ENCODE results near the gene TGM4.

Gene TGM4

DNA sequence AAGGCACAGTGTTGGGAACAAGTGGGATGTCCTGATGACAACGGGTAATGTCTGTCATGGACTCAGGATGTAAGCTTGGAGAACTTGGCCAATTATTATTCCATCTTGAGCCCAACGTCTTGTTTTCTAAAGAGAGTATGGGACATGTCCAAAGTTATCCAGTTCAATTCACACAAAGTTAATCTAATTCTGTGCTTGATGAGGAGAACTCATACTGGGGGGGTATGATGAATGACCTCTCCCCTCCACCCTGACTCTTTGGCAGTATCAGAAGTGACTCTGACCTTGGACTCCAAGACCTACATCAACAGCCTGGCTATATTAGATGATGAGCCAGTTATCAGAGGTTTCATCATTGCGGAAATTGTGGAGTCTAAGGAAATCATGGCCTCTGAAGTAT is 36.3 kb downstream of the TGM4 start:
- H3K23ac ChIP-seq (ENCODE audit: low read depth, low read length, poor library complexity) = no peak overlapping the region
- H2AFZ ChIP-seq (ENCODE audit: low read length) = no peak overlapping the region
- peaks cover 6 to 8% of the 10 kb centered on the region in 2 donors for H3K9me3 ChIP-seq (replicated peaks in 1 of 2; ENCODE audit: control insufficient read depth in 2 of 2, insufficient read depth in 1 of 2, low read depth in 1 of 2, low read length in 2 of 2)
- no peaks in the 10 kb centered on the region for H3K4me1 ChIP-seq (ENCODE audit: control insufficient read depth in 2 of 2, insufficient read depth in 1 of 2, low read depth in 1 of 2, low read length in 2 of 2)
- no peak overlapping the region for H3K4me2 ChIP-seq (ENCODE audit: insufficient read depth, low read length, poor library complexity, severe bottlenecking)
- H3K27ac ChIP-seq (replicated peaks; ENCODE audit: low read length) = no peak overlapping the region
- no peak overlapping the region for H3K18ac ChIP-seq (ENCODE audit: low read length)
- no peaks in the 10 kb centered on the region for H3K27me3 ChIP-seq (ENCODE audit: control insufficient read depth in 3 of 3, insufficient read depth in 3 of 3, low read depth in 1 of 3, low read length in 3 of 3)
- H3K4ac ChIP-seq (ENCODE audit: low read length) = no peak overlapping the region
- no peak overlapping the region for H2AK5ac ChIP-seq (ENCODE audit: low read depth, low read length)
- no peak overlapping the region for H2BK120ac ChIP-seq (ENCODE audit: low read depth, low read length)
- no peak overlapping the region for H2BK15ac ChIP-seq (ENCODE audit: low read length)
- H3K4me3 ChIP-seq (ENCODE audit: low read length in 2 of 2) = no peak overlapping the region
- H3K14ac ChIP-seq (ENCODE audit: low read length) = no peak overlapping the region
- no peaks in the 10 kb centered on the region for H3K36me3 ChIP-seq (replicated peaks in 1 of 2; ENCODE audit: control insufficient read depth in 2 of 2, insufficient read depth in 2 of 2, low read length in 2 of 2)
- no peak overlapping the region for H3K9ac ChIP-seq (ENCODE audit: low read depth, low read length, poor library complexity)
- WGBS, 2 donors (ENCODE audit: extremely low coverage in 2 of 2, insufficient read length in 2 of 2, insufficient replicate concordance in 1 of 2) = no CpG with 5 or more reads among the region's 3 CpGs
- no peak overlapping the region for H4K91ac ChIP-seq (ENCODE audit: low read depth, low read length, poor library complexity)
- no peak for DNase-seq (ENCODE audit: low spot score)
- H2BK12ac ChIP-seq (ENCODE audit: low read length) = no peak overlapping the region
- H3K79me1 ChIP-seq (ENCODE audit: low read depth, low read length) = no peaks in the 10 kb centered on the region
- H2BK5ac ChIP-seq (ENCODE audit: low read length) = no peak overlapping the region
- H4K8ac ChIP-seq (ENCODE audit: low read depth, low read length) = no peak overlapping the region

DNA sequence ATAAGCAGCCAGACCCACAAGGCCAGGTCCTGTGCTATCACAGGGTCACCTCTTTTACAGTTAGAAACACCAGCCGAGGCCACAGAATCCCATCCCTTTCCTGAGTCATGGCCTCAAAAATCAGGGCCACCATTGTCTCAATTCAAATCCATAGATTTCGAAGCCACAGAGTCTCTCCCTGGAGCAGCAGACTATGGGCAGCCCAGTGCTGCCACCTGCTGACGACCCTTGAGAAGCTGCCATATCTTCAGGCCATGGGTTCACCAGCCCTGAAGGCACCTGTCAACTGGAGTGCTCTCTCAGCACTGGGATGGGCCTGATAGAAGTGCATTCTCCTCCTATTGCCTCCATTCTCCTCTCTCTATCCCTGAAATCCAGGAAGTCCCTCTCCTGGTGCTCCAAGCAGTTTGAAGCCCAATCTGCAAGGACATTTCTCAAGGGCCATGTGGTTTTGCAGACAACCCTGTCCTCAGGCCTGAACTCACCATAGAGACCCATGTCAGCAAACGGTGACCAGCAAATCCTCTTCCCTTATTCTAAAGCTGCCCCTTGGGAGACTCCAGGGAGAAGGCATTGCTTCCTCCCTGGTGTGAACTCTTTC is 39.6 kb downstream of the TGM4 start:
- Histone ChIP-seq H2AK5ac (ENCODE audit: low read depth, low read length) (no peak overlapping the region), H3K36me3 (replicated peaks in 1 of 2; ENCODE audit: control insufficient read depth in 2 of 2, insufficient read depth in 2 of 2, low read length in 2 of 2) (peaks cover 0 to 14% of the 10 kb centered on the region in 2 donors), H3K4me1 (ENCODE audit: control insufficient read depth in 2 of 2, insufficient read depth in 1 of 2, low read depth in 1 of 2, low read length in 2 of 2) (peaks cover 0 to 2% of the 10 kb centered on the region in 2 donors), H2AFZ (ENCODE audit: low read length) (no peak overlapping the region), H3K18ac (ENCODE audit: low read length) (no peak overlapping the region), H2BK120ac (ENCODE audit: low read depth, low read length) (no peak overlapping the region), H3K4me3 (ENCODE audit: low read length in 2 of 2) (no peak overlapping the region), H3K79me1 (ENCODE audit: low read depth, low read length) (no peaks in the 10 kb centered on the region), H3K9me3 (replicated peaks in 1 of 2; ENCODE audit: control insufficient read depth in 2 of 2, insufficient read depth in 1 of 2, low read depth in 1 of 2, low read length in 2 of 2) (peaks cover 0 to 6% of the 10 kb centered on the region in 2 donors), H3K14ac (ENCODE audit: low read length) (no peak overlapping the region), H2BK15ac (ENCODE audit: low read length) (no peak overlapping the region), H4K91ac (ENCODE audit: low read depth, low read length, poor library complexity) (no peak overlapping the region), H3K9ac (ENCODE audit: low read depth, low read length, poor library complexity) (no peak overlapping the region), H2BK12ac (ENCODE audit: low read length) (no peak overlapping the region), H3K27me3 (ENCODE audit: control insufficient read depth in 3 of 3, insufficient read depth in 3 of 3, low read depth in 1 of 3, low read length in 3 of 3) (no peaks in the 10 kb centered on the region), H3K4ac (ENCODE audit: low read length) (no peak overlapping the region), H3K27ac (replicated peaks; ENCODE audit: low read length) (no peak overlapping the region), H4K8ac (ENCODE audit: low read depth, low read length) (no peak overlapping the region), H2BK5ac (ENCODE audit: low read length) (no peak overlapping the region), H3K4me2 (ENCODE audit: insufficient read depth, low read length, poor library complexity, severe bottlenecking) (no peak overlapping the region), H3K23ac (ENCODE audit: low read depth, low read length, poor library complexity) (no peak overlapping the region)
- DNase-seq (ENCODE audit: low spot score) = peak; percentile 63
- no CpG with 5 or more reads among the region's 4 CpGs for WGBS, 2 donors (ENCODE audit: extremely low coverage in 2 of 2, insufficient read length in 2 of 2, insufficient replicate concordance in 1 of 2)

DNA sequence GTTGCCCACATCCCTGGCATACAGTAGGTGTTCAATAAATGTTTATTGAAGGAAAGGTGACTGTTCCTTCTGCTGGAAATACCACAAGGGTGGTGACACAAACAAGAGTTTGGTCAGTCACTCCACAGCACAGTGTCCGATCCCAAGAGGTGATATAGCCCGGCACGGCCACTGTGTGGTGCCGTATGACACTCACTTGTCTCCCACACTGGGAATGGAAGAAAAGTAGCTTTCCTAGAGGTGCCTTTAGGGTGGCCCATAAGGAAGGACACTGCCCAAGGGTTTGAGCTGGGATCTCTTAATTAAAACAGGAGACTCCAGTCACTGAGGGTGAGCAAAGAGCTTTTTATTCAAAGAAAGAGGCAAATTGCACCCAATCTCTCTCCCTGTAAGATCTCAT is 40.5 kb downstream of the TGM4 start:
- H3K23ac ChIP-seq (ENCODE audit: low read depth, low read length, poor library complexity) = no peak overlapping the region
- H3K27me3 ChIP-seq (ENCODE audit: control insufficient read depth in 3 of 3, insufficient read depth in 3 of 3, low read depth in 1 of 3, low read length in 3 of 3) = no peaks in the 10 kb centered on the region
- H4K8ac ChIP-seq (ENCODE audit: low read depth, low read length) = no peak overlapping the region
- no peak overlapping the region for H3K4me2 ChIP-seq (ENCODE audit: insufficient read depth, low read length, poor library complexity, severe bottlenecking)
- no peak overlapping the region for H3K4me3 ChIP-seq (ENCODE audit: low read length in 2 of 2)
- H2AFZ ChIP-seq (ENCODE audit: low read length) = no peak overlapping the region
- no peak overlapping the region for H3K9ac ChIP-seq (ENCODE audit: low read depth, low read length, poor library complexity)
- no CpG with 5 or more reads among the region's 4 CpGs for WGBS, 2 donors (ENCODE audit: extremely low coverage in 2 of 2, insufficient read length in 2 of 2, insufficient replicate concordance in 1 of 2)
- no peak overlapping the region for H3K18ac ChIP-seq (ENCODE audit: low read length)
- no peaks in the 10 kb centered on the region for H3K79me1 ChIP-seq (ENCODE audit: low read depth, low read length)
- no peak overlapping the region for H3K14ac ChIP-seq (ENCODE audit: low read length)
- no peak for DNase-seq (ENCODE audit: low spot score)
- no peak overlapping the region for H3K27ac ChIP-seq (replicated peaks; ENCODE audit: low read length)
- no peak overlapping the region for H3K4ac ChIP-seq (ENCODE audit: low read length)
- H2AK5ac ChIP-seq (ENCODE audit: low read depth, low read length) = no peak overlapping the region
- no peak overlapping the region for H4K91ac ChIP-seq (ENCODE audit: low read depth, low read length, poor library complexity)
- peaks cover 0 to 2% of the 10 kb centered on the region in 2 donors for H3K4me1 ChIP-seq (ENCODE audit: control insufficient read depth in 2 of 2, insufficient read depth in 1 of 2, low read depth in 1 of 2, low read length in 2 of 2)
- H2BK5ac ChIP-seq (ENCODE audit: low read length) = no peak overlapping the region
- H2BK15ac ChIP-seq (ENCODE audit: low read length) = no peak overlapping the region
- H3K36me3 ChIP-seq (replicated peaks in 1 of 2; ENCODE audit: control insufficient read depth in 2 of 2, insufficient read depth in 2 of 2, low read length in 2 of 2) = peaks cover 2 to 14% of the 10 kb centered on the region in 2 donors
- H2BK120ac ChIP-seq (ENCODE audit: low read depth, low read length) = no peak overlapping the region
- peaks cover 0 to 6% of the 10 kb centered on the region in 2 donors for H3K9me3 ChIP-seq (replicated peaks in 1 of 2; ENCODE audit: control insufficient read depth in 2 of 2, insufficient read depth in 1 of 2, low read depth in 1 of 2, low read length in 2 of 2)
- no peak overlapping the region for H2BK12ac ChIP-seq (ENCODE audit: low read length)

DNA sequence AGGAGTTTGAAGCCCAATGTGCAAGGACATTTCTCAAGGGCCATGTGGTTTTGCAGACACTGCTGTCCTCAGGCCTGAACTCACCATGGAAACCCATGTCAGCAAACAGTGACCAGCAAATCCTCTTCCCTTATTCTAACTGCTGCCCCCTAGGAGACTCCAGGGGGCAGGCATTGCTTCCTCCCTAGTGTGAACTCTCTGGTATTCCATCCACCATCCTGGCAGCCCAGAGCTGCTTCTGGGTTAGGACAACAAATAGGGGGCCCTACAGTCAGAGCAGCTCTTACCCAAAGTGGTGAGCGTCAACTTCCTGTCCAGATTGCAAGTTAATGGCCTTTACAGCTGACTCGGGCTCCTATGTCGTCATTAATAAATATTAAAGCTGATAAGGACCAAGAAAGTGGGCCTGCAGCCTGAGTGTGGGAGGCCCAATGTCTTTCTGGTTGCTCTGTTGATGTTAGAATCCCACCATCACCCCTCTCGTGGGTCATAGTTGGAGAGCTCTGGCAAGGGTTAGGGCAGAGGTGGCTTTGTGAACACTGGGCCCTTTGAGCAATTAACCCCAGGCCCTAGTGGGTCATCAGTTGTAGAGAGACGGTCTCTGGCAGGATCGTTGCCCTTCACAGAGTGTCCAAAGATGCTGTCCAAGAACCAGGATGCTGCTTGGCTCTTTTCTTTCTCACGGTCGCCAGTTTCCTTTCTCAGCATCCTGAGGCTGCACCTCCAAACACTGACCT is 41.5 kb downstream of the TGM4 start:
- DNase-seq (ENCODE audit: low spot score) = no peak
- no peak overlapping the region for H3K4ac ChIP-seq (ENCODE audit: low read length)

More for the DNA sequence above, 41.5 kb downstream of the TGM4 start:
- Histone ChIP-seq H3K4me2 (ENCODE audit: insufficient read depth, low read length, poor library complexity, severe bottlenecking) (no peak overlapping the region), H3K4me3 (ENCODE audit: low read length in 2 of 2) (no peak overlapping the region), H4K8ac (ENCODE audit: low read depth, low read length) (no peak overlapping the region), H2BK120ac (ENCODE audit: low read depth, low read length) (no peak overlapping the region), H4K91ac (ENCODE audit: low read depth, low read length, poor library complexity) (no peak overlapping the region), H2AFZ (ENCODE audit: low read length) (no peak overlapping the region), H3K27ac (replicated peaks; ENCODE audit: low read length) (no peak overlapping the region), H3K79me1 (ENCODE audit: low read depth, low read length) (no peaks in the 10 kb centered on the region), H2BK12ac (ENCODE audit: low read length) (no peak overlapping the region), H2AK5ac (ENCODE audit: low read depth, low read length) (no peak overlapping the region), H2BK15ac (ENCODE audit: low read length) (no peak overlapping the region), H2BK5ac (ENCODE audit: low read length) (no peak overlapping the region), H3K4me1 (ENCODE audit: control insufficient read depth in 2 of 2, insufficient read depth in 1 of 2, low read depth in 1 of 2, low read length in 2 of 2) (peaks cover 0 to 2% of the 10 kb centered on the region in 2 donors), H3K27me3 (ENCODE audit: control insufficient read depth in 3 of 3, insufficient read depth in 3 of 3, low read depth in 1 of 3, low read length in 3 of 3) (no peaks in the 10 kb centered on the region), H3K36me3 (replicated peaks in 1 of 2; ENCODE audit: control insufficient read depth in 2 of 2, insufficient read depth in 2 of 2, low read length in 2 of 2) (peaks cover 2 to 23% of the 10 kb centered on the region in 2 donors), H3K23ac (ENCODE audit: low read depth, low read length, poor library complexity) (no peak overlapping the region), H3K9ac (ENCODE audit: low read depth, low read length, poor library complexity) (no peak overlapping the region), H3K14ac (ENCODE audit: low read length) (no peak overlapping the region), H3K18ac (ENCODE audit: low read length) (no peak overlapping the region), H3K9me3 (replicated peaks in 1 of 2; ENCODE audit: control insufficient read depth in 2 of 2, insufficient read depth in 1 of 2, low read depth in 1 of 2, low read length in 2 of 2) (no peaks in the 10 kb centered on the region)
- no CpG with 5 or more reads among the region's 8 CpGs for WGBS, 2 donors (ENCODE audit: extremely low coverage in 2 of 2, insufficient read length in 2 of 2, insufficient replicate concordance in 1 of 2)

Measured in neuronal stem cell (in vitro differentiated cells).